ENCODE data around the gene CYP1B1. TPM values are rescaled to one million over a fixed set of nuclear protein-coding genes. Genes with fewer than 3 reads are reported as not detected.

The CYP1B1 gene
- polyA plus RNA-seq, 1 experiment: 7.8 TPM

GRCh38 chr2:38035968-38036367 is 40.0 kb downstream of the CYP1B1 start:
- peaks cover 15% of the 10 kb centered on the region for H3K27me3 ChIP-seq (ENCODE audit: control insufficient read depth, insufficient read depth, low read length)
- CTCF ChIA-PET: no interaction called here

GRCh38 chr2:38033646-38034045 is 42.3 kb downstream of the CYP1B1 start:
- no peak for DNase-seq (ENCODE audit: low read depth, low spot score)
- TF ChIP-seq CTCF (IDR thresholded peaks at IDR 0.05; ENCODE audit: low read depth, low read length): no peak
- Histone ChIP-seq H3K4me3 (ENCODE audit: low read depth, low read length) (no peak overlapping the region), H3K27me3 (ENCODE audit: control insufficient read depth, insufficient read depth, low read length) (peaks cover 11% of the 10 kb centered on the region), H3K27ac (ENCODE audit: low read depth, low read length) (no peak overlapping the region), H3K9me3 (ENCODE audit: control insufficient read depth, insufficient read depth, low read length) (no peaks in the 10 kb centered on the region; the same call in 1 of the 2 replicates)
- CTCF ChIA-PET: no interaction called here
- POLR2A ChIA-PET: no interaction called here

More at GRCh38 chr2:38035968-38036367, 40.0 kb downstream of the CYP1B1 start:
- no peaks in the 10 kb centered on the region; the same call in 1 of the 2 replicates for H3K9me3 ChIP-seq (ENCODE audit: control insufficient read depth, insufficient read depth, low read length)
- H3K27ac ChIP-seq (ENCODE audit: low read depth, low read length): no peak overlapping the region
- no peak for DNase-seq (ENCODE audit: low read depth, low spot score)
- no peak for TF ChIP-seq CTCF (IDR thresholded peaks at IDR 0.05; ENCODE audit: low read depth, low read length)
- H3K4me3 ChIP-seq (ENCODE audit: low read depth, low read length): no peak overlapping the region
- POLR2A ChIA-PET: no interaction called here

DNA sequence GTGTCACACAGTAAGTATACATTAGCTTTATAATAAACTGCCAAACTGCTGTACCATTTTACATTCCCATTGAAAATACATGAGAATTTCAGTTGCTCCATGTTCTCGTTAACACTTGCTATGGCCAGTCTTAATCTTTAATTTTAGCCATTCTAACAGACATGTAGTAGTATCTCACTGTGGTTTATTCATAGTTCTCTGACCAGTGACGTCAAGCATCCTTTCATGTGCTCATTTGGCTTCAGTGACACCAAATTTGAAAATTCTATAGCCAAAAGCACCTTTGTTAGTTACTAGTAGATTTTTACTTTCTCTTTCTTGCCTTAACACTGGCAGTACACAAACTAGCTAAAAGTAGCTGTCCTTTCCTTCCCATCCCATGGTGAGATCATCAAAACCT is 43.0 kb downstream of the CYP1B1 start:
- DNase-seq (ENCODE audit: low read depth, low spot score): no peak
- peaks cover 9% of the 10 kb centered on the region for H3K27me3 ChIP-seq (ENCODE audit: control insufficient read depth, insufficient read depth, low read length)
- ChIA-PET CTCF (no interaction called here), POLR2A (no interaction called here)
- no peak overlapping the region for H3K4me3 ChIP-seq (ENCODE audit: low read depth, low read length)
- TF ChIP-seq CTCF (IDR thresholded peaks at IDR 0.05; ENCODE audit: low read depth, low read length): no peak
- no peaks in the 10 kb centered on the region for H3K9me3 ChIP-seq (ENCODE audit: control insufficient read depth, insufficient read depth, low read length)
- H3K27ac ChIP-seq (ENCODE audit: low read depth, low read length): no peak overlapping the region

DNA sequence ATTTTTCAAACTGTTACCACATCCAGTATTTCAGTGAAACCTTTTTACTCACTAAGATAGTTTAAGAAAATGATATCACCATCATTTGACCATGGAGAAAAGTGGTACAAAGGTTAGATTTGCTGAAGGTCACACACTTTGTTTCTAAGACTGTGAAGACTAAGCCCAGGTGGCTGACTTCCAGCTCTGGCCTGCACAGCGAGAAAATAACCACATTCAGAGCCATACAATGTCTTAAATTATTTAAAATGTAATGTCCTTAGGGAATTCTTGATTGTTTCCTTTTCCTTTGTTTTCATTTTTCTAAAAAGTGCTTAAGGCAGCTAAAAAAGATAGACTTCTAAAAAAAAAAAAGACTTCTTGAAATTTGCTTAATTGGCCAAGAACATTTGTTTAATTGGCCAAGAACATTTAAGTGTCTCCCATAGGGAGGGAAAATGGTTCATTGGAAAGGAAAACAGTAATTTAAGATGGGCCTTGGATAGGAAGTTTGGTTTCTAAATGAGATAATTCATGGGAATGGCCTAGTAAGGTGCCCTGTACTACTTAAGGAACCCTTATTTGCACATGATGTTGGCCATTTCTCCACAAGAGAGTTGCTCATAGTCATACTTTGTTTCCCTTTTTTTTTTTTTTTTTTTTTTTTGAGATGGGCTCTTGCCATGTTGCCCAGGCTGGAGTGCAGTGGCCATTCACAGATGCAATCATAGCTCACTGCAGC is 45.2 kb downstream of the CYP1B1 start:
- no peak for TF ChIP-seq CTCF (IDR thresholded peaks at IDR 0.05; ENCODE audit: low read depth, low read length)
- Histone ChIP-seq H3K4me3 (ENCODE audit: low read depth, low read length) (no peak overlapping the region), H3K27me3 (ENCODE audit: control insufficient read depth, insufficient read depth, low read length) (peaks cover 6% of the 10 kb centered on the region), H3K27ac (ENCODE audit: low read depth, low read length) (no peak overlapping the region), H3K9me3 (ENCODE audit: control insufficient read depth, insufficient read depth, low read length) (no peaks in the 10 kb centered on the region)
- ChIA-PET POLR2A (no interaction called here), CTCF (interaction anchor here (0.7 kb wide), 1 partner anchor 56 kb away, joined by 3 read pairs; no protein-coding TSS in a partner anchor)
- DNase-seq (ENCODE audit: low read depth, low spot score): no peak

GRCh38 chr2:38029512-38029911 is 46.4 kb downstream of the CYP1B1 start:
- Histone ChIP-seq H3K27me3 (ENCODE audit: control insufficient read depth, insufficient read depth, low read length) (peaks cover 6% of the 10 kb centered on the region), H3K4me3 (ENCODE audit: low read depth, low read length) (no peak overlapping the region), H3K27ac (ENCODE audit: low read depth, low read length) (no peak overlapping the region), H3K9me3 (ENCODE audit: control insufficient read depth, insufficient read depth, low read length) (no peaks in the 10 kb centered on the region)
- TF ChIP-seq CTCF (IDR thresholded peaks at IDR 0.05; ENCODE audit: low read depth, low read length): no peak
- CTCF ChIA-PET: no interaction called here
- POLR2A ChIA-PET: no interaction called here
- DNase-seq (ENCODE audit: low read depth, low spot score): no peak
